GM12878 (cell line): ENCODE results near the gene GYS2. TPM values are rescaled to one million over a fixed set of nuclear protein-coding genes. Genes with fewer than 3 reads are reported as not detected.

Experiments
- ATAC-seq: fragments of 200-7000 bp; cut with Tn5 transposase; 3 replicates; pipeline ENCODE4 v1.9.1; 2020; ENCODE audit warnings: mild to moderate bottlenecking, moderate library complexity
- BruUV-seq: library from RNA; stranded (reverse); fragments of 400-500 nt; replicated peaks from 2 replicates; lab custom pipeline; 2021; lab: Mats Ljungman, UMichigan
- CTCF ChIA-PET: fragments of 300-600 bp; sonication (Branson Sonifier 250); formaldehyde crosslinking; extraction: SDS; loops from one replicate; lab custom pipeline; 2021; ENCODE audit warnings: inconsistent platforms; lab: Yijun Ruan, JAX
- POLR2A ChIA-PET: fragments of 350-600 bp; formaldehyde crosslinking; extraction: SDS; loops from one replicate; lab custom pipeline; 2021; ENCODE audit warnings: inconsistent platforms; lab: Charles Lee
- RAD21 ChIA-PET: fragments of 300-600 bp; sonication (Branson Sonifier 250); formaldehyde crosslinking; loops from one replicate; lab custom pipeline; 2023; ENCODE audit warnings: antibody characterized with exemption; ENCODE audit not compliant: unreplicated experiment; lab: Charles Lee
- SMC1A ChIA-PET: fragments of 300-600 bp; sonication (Branson Sonifier 250); formaldehyde crosslinking; loops from one replicate; lab custom pipeline; 2023; ENCODE audit not compliant: unreplicated experiment, uncharacterized antibody; lab: Charles Lee
- DNase-seq: peaks from one replicate; pipeline ENCODE4 v3.0.0-alpha.2; 2011; ENCODE audit warnings: low read depth, low spot score
- FAIRE-seq: peaks from 3 replicates; lab custom pipeline; 2011; peaks lifted over from hg19 to GRCh38; lab: Jason Lieb, UNC
- H2AFZ ChIP-seq: 2 replicates; pipeline ENCODE4 v1.6.0; 2011; ENCODE audit warnings: low read depth, low read length, control low read depth; ENCODE audit not compliant: control insufficient read depth
- H3K27ac ChIP-seq: 2 replicates; pipeline ENCODE4 v1.5.1; 2011; ENCODE audit warnings: control low read depth; ENCODE audit not compliant: control insufficient read depth, insufficient read depth
- H3K27me3 ChIP-seq, 2 experiments: replicated peaks in 1 of 2; 2 replicates each; pipeline versions ENCODE4 v1.6.0 to v1.6.1; 2011; ENCODE audit warnings: low read length in 1 of 2; ENCODE audit not compliant: control insufficient read depth in 2 of 2, insufficient read depth in 2 of 2
- H3K36me3 ChIP-seq, 2 experiments: 2 replicates each; pipeline ENCODE4 v1.5.1; 2011; ENCODE audit warnings: low read length in 1 of 2; ENCODE audit not compliant: control insufficient read depth in 2 of 2, insufficient read depth in 2 of 2
- H3K4me1 ChIP-seq: 2 replicates; pipeline ENCODE4 v1.6.1; 2011; ENCODE audit warnings: mild to moderate bottlenecking, low read length, moderate library complexity, mixed read lengths; ENCODE audit not compliant: control insufficient read depth, insufficient read depth
- H3K4me2 ChIP-seq: 2 replicates; pipeline ENCODE4 v1.6.0; 2011; ENCODE audit warnings: control low read depth; ENCODE audit not compliant: control insufficient read depth, insufficient read depth
- H3K4me3 ChIP-seq: fragments of 200-600 bp; sonication (generic); 2 replicates; pipeline ENCODE4 v1.5.1; 2016
- H3K79me2 ChIP-seq: 2 replicates; pipeline ENCODE4 v1.6.0; 2011; ENCODE audit warnings: low read length; ENCODE audit not compliant: control insufficient read depth, insufficient read depth
- H3K9ac ChIP-seq: 2 replicates; pipeline ENCODE4 v1.8.0; 2011; ENCODE audit warnings: low read length, control low read depth, mixed read lengths; ENCODE audit not compliant: control insufficient read depth, insufficient read depth
- H3K9me3 ChIP-seq: replicated peaks from 3 replicates; pipeline ENCODE4 v1.5.1; 2011; ENCODE audit warnings: mild to moderate bottlenecking, low read length; ENCODE audit not compliant: control insufficient read depth, insufficient read depth
- H4K20me1 ChIP-seq: 2 replicates; pipeline ENCODE4 v1.6.0; 2011; ENCODE audit not compliant: control insufficient read depth, insufficient read depth
- CEBPB ChIP-seq, 2 experiments: fragments of 150-350 bp in 1 of 2; IDR thresholded peaks; 2 replicates each; pipeline ENCODE4 v1.6.1; 2012 to 2014; ENCODE audit warnings: low read depth in 2 of 2, low read length in 2 of 2, borderline replicate concordance in 1 of 2, inconsistent platforms in 1 of 2
- POU2F2 ChIP-seq: IDR thresholded peaks from 3 replicates; pipeline ENCODE4 v1.6.1; 2011; ENCODE audit warnings: low read depth, mild to moderate bottlenecking, low read length, borderline replicate concordance
- SMARCA5 ChIP-seq: fragments of 450-650 bp; IDR thresholded peaks from 2 replicates; pipeline ENCODE4 v1.6.1; 2017; ENCODE audit warnings: mild to moderate bottlenecking
- WGBS: methylation state at CpG from one replicate; pipeline ENCODE4 v1.1.6; 2016; ENCODE audit warnings: low lambda C conversion rate; ENCODE audit not compliant: insufficient replicate concordance, insufficient coverage; ENCODE audit errors: missing lambda C conversion rate; 5-methylcytosine and 5-hydroxymethylcytosine counted together
- in situ Hi-C: fragments of 300-500 bp; cut with MboI; formaldehyde crosslinking; loops from 9 replicates; pipeline ENCODE4 v1.14.3; 2018; ENCODE audit warnings: mixed read lengths
- intact Hi-C: fragments of 100-400 bp; cut with micrococcal nuclease; formaldehyde crosslinking; loops from one replicate; pipeline ENCODE4 v1.14.2; 2022; ENCODE audit not compliant: unreplicated experiment
- polyA plus RNA-seq, 11 experiments: library from polyadenylated mRNA; depleted of rRNA in 4 of 11; unstranded in 6 of 11; stranded (reverse) in 5 of 11; fragments of >200 nt; fragmentation: Nextera tagmentation in 4 of 11; fragmentation: Illumina TruSeq in 1 of 11; extraction: Ambion mirVana in 4 of 11; extraction: Trizol in 1 of 11; gene quantifications; 1 replicate in 1 of 11; 2 replicates in 10 of 11; pipeline versions ENCODE4 v1.2.1 to v1.2.3, GENCODE V29; 2011 to 2016; ENCODE audit warnings: inconsistent platforms in 2 of 11, missing spikeins in 2 of 11, low read depth in 1 of 11
- total RNA-seq, 4 experiments: library from RNA; depleted of rRNA in 3 of 4; stranded (reverse); fragments of >200 nt in 3 of 4; fragmentation: Illumina TruSeq in 1 of 4; extraction: Trizol in 1 of 4; gene quantifications; 2 replicates each; pipeline versions ENCODE4 v1.2.1 to v1.2.3, GENCODE V29; 2013 to 2021
- TF ChIP-seq, protein P1 (sequence below): fragments of 450-650 bp; formaldehyde crosslinking; IDR thresholded peaks from 2 replicates; pipeline ENCODE4 v1.4.0; 2020; ENCODE audit warnings: mild to moderate bottlenecking, moderate library complexity
- TF ChIP-seq, protein P2 (sequence below): fragments of 450-650 bp; IDR thresholded peaks from 2 replicates; pipeline ENCODE4 v1.6.1; 2017; ENCODE audit warnings: borderline replicate concordance
- TF ChIP-seq, protein P3 (sequence below): IDR thresholded peaks from 2 replicates; pipeline ENCODE4 v1.6.1; 2011; ENCODE audit warnings: low read depth, low read length, improper control_type of control experiment, borderline replicate concordance

Gene GYS2
- total and polyA plus RNA-seq, 10 of the 15 experiments (the other 5 are each of a cell fraction or from before 2014, with no cell fraction given), result not detected

DNA sequence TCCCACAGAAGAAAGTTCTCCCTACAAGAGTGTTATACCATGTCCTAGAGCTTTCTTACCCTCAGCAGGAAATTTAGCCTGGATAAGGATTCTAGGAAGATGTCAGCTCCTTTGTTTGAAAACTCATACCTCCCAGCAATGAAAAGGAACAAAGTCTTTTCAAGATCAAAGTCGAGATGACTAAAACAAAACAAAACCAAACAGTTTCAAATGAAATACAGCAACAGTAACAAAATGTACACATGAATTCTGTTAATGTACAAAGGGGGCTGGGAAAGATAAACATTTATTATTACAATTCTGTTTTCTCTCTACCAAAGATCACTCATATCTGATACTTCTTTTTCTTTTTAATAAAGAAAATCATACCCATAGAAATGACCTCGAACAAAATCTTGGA is 41.8 kb downstream of the GYS2 start:
- intact Hi-C loops, result no loop called here

More for the DNA sequence above, 41.8 kb downstream of the GYS2 start:
- 0% methylated on average over 2 of the region's 2 CpGs for WGBS
- Histone ChIP-seq H4K20me1 (no peaks in the 10 kb centered on the region), H3K4me3 (no peak overlapping the region), H3K79me2 (no peaks in the 10 kb centered on the region), H3K9ac (no peak overlapping the region), H3K4me1 (no peaks in the 10 kb centered on the region), H3K36me3 (no peaks in the 10 kb centered on the region), H3K27me3 (no peaks in the 10 kb centered on the region), H3K9me3 (no peaks in the 10 kb centered on the region), H3K27ac (no peak overlapping the region), H2AFZ (no peak overlapping the region), H3K4me2 (no peak overlapping the region)
- SMC1A ChIA-PET, result no interaction called here
- DNase-seq, result no peak
- POLR2A ChIA-PET, result no interaction called here
- no peak for FAIRE-seq
- no peak for ATAC-seq
- BruUV-seq, result no TSS peak
- in situ Hi-C loops, result no loop called here
- RAD21 ChIA-PET, result no interaction called here
- TF ChIP-seq SMARCA5 (no peak), CEBPB (IDR thresholded peaks at IDR 0.05; ENCODE audit: borderline replicate concordance in 1 of 2, low read depth in 2 of 2, low read length in 2 of 2) (no peak), POU2F2 (no peak)
- TF ChIP-seq, protein P1, sequence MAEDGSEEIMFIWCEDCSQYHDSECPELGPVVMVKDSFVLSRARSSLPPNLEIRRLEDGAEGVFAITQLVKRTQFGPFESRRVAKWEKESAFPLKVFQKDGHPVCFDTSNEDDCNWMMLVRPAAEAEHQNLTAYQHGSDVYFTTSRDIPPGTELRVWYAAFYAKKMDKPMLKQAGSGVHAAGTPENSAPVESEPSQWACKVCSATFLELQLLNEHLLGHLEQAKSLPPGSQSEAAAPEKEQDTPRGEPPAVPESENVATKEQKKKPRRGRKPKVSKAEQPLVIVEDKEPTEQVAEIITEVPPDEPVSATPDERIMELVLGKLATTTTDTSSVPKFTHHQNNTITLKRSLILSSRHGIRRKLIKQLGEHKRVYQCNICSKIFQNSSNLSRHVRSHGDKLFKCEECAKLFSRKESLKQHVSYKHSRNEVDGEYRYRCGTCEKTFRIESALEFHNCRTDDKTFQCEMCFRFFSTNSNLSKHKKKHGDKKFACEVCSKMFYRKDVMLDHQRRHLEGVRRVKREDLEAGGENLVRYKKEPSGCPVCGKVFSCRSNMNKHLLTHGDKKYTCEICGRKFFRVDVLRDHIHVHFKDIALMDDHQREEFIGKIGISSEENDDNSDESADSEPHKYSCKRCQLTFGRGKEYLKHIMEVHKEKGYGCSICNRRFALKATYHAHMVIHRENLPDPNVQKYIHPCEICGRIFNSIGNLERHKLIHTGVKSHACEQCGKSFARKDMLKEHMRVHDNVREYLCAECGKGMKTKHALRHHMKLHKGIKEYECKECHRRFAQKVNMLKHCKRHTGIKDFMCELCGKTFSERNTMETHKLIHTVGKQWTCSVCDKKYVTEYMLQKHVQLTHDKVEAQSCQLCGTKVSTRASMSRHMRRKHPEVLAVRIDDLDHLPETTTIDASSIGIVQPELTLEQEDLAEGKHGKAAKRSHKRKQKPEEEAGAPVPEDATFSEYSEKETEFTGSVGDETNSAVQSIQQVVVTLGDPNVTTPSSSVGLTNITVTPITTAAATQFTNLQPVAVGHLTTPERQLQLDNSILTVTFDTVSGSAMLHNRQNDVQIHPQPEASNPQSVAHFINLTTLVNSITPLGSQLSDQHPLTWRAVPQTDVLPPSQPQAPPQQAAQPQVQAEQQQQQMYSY (CRISPR knock-in tag), result no peak
- TF ChIP-seq, protein P2, sequence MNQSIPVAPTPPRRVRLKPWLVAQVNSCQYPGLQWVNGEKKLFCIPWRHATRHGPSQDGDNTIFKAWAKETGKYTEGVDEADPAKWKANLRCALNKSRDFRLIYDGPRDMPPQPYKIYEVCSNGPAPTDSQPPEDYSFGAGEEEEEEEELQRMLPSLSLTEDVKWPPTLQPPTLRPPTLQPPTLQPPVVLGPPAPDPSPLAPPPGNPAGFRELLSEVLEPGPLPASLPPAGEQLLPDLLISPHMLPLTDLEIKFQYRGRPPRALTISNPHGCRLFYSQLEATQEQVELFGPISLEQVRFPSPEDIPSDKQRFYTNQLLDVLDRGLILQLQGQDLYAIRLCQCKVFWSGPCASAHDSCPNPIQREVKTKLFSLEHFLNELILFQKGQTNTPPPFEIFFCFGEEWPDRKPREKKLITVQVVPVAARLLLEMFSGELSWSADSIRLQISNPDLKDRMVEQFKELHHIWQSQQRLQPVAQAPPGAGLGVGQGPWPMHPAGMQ, result no peak
- TF ChIP-seq, protein P3, sequence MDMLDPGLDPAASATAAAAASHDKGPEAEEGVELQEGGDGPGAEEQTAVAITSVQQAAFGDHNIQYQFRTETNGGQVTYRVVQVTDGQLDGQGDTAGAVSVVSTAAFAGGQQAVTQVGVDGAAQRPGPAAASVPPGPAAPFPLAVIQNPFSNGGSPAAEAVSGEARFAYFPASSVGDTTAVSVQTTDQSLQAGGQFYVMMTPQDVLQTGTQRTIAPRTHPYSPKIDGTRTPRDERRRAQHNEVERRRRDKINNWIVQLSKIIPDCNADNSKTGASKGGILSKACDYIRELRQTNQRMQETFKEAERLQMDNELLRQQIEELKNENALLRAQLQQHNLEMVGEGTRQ, result no peak
- CTCF ChIA-PET, result no interaction called here
